ENCODE measurements around the gene GLMN.

Gene GLMN, protein sequence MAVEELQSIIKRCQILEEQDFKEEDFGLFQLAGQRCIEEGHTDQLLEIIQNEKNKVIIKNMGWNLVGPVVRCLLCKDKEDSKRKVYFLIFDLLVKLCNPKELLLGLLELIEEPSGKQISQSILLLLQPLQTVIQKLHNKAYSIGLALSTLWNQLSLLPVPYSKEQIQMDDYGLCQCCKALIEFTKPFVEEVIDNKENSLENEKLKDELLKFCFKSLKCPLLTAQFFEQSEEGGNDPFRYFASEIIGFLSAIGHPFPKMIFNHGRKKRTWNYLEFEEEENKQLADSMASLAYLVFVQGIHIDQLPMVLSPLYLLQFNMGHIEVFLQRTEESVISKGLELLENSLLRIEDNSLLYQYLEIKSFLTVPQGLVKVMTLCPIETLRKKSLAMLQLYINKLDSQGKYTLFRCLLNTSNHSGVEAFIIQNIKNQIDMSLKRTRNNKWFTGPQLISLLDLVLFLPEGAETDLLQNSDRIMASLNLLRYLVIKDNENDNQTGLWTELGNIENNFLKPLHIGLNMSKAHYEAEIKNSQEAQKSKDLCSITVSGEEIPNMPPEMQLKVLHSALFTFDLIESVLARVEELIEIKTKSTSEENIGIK

DNA sequence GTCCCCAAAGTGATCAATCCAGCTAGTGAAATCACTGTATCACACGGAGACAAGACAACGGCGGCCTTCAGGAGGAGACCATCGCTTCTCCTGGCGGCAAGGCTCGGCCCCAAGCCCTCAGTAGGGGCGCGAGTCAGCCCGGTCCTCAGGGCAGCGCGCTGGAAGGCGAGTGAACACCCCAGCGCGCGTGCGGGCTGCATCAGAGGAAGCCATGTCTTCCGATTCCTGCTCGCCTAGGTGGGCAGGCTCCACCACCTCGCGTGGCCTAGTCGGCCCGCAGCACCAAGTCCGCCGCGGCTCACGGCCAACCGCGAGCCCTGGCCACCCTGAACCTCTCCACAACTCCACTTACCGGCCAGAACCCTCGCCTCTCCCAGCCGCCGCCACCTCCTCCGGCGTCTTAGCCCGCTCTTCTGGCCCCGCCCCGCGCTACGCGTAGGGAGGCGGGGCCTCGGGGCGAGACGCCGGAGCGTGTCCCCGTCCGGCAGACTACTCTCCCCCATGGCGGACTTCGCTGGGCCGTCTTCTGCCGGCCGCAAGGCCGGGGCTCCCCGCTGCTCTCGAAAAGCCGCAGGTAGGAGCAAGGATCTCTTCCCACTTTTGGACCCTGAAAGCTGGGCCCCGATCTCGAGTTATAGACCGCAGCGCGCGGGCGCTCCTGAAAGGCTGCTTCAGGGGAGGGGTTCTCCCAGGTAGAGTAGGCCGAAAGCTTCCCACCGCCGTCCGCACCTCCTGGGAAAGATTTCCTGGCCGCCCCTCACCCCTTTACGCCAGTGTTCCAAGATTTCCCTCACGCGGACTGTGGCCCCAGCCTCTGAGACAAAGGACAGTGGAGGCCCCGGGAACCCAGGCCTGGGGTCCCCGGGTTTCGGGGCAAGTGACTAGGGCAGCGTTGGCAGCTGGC is at the start of gene GLMN, which contains the start of gene RPAP2:
Gene GLMN (minus strand): TSS at position 415 of the 904 bp plus-strand sequence. CDS start 988 bp downstream, outside the sequence.
Gene RPAP2 (plus strand): TSS at position 487 of the 904 bp plus-strand sequence. CDS start 15 bp downstream, at position 502.
- DNase-seq, result peak; percentile 91

DNA sequence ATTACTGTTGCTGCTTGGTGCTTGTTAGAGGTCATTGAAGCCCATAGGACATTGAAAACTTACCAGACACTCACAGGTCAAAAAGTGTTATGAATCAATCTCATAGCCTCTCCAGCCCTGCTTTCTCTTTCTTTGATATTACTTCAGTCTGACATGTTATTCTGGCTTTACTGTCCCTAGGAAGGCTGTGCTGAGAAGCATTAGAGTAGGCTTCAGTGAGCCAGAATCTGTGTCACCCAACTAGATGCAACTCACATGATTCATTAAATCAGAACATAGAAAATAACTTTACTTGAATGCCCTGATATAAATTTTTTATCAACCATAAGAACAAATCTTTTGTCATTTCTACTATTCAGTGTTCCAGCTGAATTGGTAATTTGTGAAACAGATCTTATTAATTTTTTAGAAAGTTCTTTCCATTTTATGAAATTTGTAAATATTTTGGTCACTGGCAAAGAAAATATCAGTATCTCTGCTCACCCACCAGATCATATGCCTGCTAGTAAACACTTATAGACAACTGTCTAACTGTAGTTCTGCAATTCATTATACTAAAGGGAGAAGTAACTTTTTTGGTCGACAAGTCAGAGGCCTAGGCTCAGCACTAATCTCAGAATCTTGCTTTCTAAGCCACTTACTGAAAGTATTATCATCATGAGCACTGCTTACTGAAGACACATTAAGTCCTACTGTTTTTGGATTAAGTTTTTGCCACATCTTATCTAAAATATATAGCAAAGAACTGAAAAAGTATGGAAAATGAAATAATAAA is 48.3 kb upstream of the GLMN start:
- peak; percentile 50 for DNase-seq

- no peak for DNase-seq
Measured at GRCh38 chr1:92343061-92343460, 44.3 kb upstream of the GLMN start.

DNA sequence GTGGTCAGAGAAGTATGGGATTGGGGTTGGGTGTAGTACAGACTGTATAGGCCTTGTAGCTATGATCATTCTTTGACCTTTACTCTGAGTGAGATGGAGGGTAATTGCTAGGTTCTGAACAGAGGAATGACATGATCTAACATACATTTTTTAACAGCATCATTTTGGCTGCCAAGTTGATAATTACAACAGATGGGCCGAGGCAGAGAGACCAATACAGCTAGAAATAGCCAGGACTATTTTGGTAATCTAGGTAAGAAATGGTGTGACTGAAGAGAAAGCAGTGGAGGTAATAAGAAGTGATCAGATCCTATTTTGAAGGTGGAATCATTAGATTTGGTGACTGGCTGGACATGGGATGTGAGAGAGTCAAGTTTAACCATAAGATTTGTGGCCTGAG is 43.6 kb upstream of the GLMN start:
- no peak for DNase-seq

- no peak for DNase-seq
Measured at GRCh38 chr1:92340154-92340553, 41.4 kb upstream of the GLMN start.

DNA sequence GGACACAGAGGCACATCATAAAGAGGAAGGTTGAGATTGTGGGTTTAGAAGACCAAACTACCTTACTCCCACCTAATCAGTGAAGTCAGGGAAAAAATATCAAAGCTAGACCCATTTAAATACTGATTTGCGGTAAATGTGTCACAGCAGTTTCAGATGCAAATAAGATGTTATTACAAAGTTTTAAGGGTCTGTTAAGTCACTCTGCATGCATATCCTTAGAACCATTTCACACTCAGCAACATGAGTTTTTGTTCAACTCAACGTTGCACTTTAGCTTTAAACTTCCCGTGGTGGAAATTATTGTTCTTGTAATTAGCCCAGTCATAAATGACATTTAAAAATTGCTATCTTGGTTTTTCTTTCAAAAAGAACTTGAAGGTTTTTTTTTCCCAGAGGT is 34.9 kb upstream of the GLMN start:
- DNase-seq, result no peak

GRCh38 chr1:92329347-92330129 is 30.8 kb upstream of the GLMN start:
- no peak for DNase-seq

DNA sequence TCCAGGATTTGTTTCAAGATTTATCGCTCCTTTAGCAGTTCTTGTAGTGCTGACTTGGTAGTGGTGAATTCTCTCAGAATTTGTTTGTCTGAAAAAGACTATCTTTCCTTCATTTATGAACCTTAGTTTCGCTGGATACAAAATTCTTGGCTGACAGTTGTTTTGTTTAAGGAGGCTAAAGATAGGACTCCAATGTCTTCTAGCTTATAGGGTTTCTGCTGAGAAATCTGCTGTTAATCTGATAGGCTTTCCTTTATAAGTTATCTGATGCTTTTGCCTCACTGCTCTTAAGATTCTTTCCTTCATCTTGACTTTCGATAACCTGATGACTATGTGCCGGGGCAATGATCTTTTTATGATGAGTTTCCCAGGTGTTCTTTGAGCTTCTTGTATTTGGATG is 29.0 kb upstream of the GLMN start:
- no peak for DNase-seq

- no peak for DNase-seq
Measured at GRCh38 chr1:92326681-92327080, 27.9 kb upstream of the GLMN start.

- no peak for DNase-seq
Measured at GRCh38 chr1:92324784-92325183, 26.0 kb upstream of the GLMN start.

DNA sequence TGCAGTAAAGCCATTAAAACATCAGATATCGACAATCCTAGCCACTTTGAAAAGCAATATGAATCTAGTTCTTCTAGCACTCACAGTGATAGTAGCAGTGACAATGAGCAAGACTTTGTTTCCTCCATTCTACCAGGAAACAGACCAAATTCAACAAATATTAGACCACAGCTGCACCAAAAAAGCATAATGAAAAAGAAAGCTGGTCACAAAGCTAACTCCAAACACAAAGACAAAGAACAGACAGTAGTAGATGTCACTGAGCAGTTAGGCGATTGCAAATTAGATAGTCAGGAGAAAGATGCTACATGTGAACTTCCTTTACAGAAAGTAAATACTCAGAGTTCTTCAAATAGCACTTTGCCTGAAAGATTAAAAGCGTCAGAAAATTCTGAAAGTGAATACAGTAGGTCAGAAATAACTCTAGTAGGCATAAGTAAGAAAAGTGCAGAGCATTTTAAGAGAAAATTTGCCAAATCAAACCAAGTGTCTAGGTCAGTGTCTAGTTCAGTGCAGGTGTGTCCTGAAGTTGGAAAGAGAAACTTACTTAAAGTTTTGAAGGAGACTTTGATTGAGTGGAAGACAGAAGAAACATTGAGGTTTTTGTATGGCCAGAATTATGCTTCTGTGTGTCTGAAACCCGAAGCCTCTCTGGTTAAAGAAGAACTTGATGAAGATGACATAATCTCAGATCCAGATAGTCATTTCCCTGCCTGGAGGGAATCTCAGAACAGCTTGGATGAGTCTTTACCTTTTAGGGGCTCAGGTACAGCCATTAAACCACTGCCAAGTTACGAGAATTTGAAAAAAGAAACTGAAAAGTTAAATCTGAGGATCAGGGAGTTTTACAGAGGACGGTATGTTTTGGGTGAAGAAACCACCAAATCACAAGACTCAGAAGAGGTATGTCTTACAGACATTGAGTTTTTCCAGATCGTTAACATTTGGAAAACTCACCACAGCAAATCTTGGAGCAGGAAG is 25.0 kb upstream of the GLMN start:
- no peak for DNase-seq

DNA sequence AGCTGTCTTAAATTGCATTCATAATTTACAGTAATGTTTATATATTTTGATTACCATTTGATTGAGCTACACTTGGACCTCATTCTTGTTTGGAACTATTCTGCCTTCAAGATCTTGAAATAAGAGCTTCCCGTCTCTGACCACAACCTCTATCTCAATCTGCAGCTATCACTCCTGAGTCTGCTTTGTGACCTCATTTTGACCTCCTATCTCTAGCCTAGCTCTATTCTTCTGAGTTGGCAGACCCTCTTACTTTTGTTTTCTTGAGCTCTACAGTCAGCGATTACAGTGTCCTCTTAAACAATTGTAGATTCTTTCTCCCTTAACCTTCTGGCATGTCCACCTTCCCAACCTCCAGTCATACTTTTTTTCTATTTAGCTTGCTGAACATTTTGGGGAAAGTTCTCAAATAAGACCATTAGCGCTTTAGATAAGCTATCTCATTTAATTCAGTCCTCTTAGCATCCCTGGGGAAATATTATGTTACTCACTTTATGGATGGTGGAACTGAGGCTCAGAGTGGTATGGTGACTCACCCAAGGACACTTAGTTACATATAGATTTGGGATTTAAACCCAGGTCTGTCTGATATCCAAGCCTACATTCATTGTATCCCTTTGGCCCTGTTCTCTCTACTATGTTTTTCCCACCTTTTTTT is 19.2 kb upstream of the GLMN start:
- peak; percentile 73 for DNase-seq

- DNase-seq, result no peak
Measured at GRCh38 chr1:92315766-92316599, 17.2 kb upstream of the GLMN start.

GRCh38 chr1:92314024-92314423 is 15.2 kb upstream of the GLMN start:
- DNase-seq, result no peak

DNA sequence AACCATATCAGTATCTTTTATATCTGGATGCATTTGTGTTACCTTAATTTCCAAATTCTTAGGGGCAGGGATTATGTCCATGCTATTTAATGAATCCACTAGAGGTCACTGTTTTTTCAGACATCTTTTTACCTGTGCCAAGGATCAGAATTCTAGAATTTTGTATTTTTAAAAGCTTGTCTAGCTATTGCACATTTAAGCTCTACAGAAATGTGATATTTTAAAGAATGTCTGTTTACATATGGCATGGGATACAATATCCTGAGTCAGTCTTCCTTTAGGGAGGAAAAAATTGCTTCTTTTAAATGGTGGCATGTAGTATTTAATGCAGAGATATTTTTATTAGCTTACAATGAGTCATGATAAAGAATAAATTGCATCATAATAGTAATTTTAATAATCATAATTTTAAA is 11.4 kb upstream of the GLMN start:
- peak; percentile 80 for DNase-seq

GRCh38 chr1:92307980-92308379 is 9.2 kb upstream of the GLMN start:
- no peak for DNase-seq

GRCh38 chr1:92306020-92306419 is 7.2 kb upstream of the GLMN start:
- DNase-seq, result no peak

DNA sequence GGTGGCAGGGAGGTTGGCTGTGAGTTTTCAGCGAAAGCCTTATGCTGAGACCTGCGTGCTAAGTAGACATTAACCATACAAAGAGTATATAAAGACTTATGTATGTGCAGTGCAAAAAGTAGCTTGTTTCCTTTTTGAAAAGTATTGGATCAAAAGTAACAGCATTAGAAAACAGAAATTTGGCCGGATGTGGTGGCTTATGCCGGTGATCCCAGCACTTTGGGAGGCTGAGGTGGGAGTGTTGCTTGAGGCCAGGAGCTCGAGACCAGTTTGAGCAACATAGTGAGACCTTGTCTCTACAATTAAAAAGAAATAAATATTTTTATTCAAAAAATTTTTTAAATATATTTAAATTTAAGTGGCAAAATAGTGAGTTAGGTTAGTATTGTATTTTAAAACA is 2.2 kb upstream of the GLMN start:
- no peak for DNase-seq
